GM10847 (cell line): Measurements from ENCODE around the gene EFCAB10.

Experiments used
- POLR2A ChIP-seq: IDR thresholded peaks from 2 replicates; pipeline ENCODE4 v1.6.1; 2011; ENCODE audit not compliant: insufficient read length; ENCODE audit errors: extremely low read depth

Gene EFCAB10

DNA sequence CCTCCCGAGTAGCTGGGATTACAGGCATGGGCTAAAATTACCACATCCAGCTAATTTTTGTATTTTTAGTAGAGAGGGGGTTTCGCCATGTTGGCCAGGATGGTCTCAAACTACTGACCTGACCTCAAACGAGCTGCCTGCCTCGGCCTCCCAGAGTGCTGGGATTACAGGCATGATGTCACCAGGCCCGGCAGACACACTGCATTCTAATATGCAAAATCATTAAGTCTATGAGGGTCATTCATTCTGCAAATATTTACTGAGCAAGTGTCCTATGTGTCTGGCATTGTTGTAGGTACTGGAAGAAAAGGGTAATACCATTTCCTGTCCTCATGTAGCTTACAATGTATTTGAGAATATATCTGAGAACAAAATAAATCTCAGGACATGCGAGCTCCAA lies 61.9 kb downstream of the EFCAB10 start:
- no peak for TF ChIP-seq POLR2A
